Measurements from ENCODE around the gene CUL3.

- TF ChIP-seq ZNF8 (CRISPR knock-in tag; IDR thresholded peaks at IDR 0.05) (no peak), TCF4 (CRISPR knock-in tag; IDR thresholded peaks at IDR 0.05; ENCODE audit: borderline replicate concordance) (no peak)
These were observed 65.1 kb downstream of the CUL3 start for GRCh38 chr2:224520064-224520463.

Data from SK-N-SH treated with all-trans-retinoic acid at 6 μM for 48 hours (cell line).